HepG2 (cell line): ENCODE data around the gene TACO1. TPM values are rescaled to one million over a fixed set of nuclear protein-coding genes. Genes with fewer than 3 reads are reported as not detected.
A peak's percentile ranks its signal among the peaks of the same experiment; 100 is the strongest.

Experiments used
- EP300 ChIP-seq, 3 experiments: sonication (generic) in 1 of 3; formaldehyde crosslinking in 1 of 3; IDR thresholded peaks; 2 replicates each; pipeline versions ENCODE4 v1.5.1 to v1.6.1; 2011 to 2020; ENCODE audit warnings: low read depth in 2 of 3, low read length in 2 of 3, borderline replicate concordance in 1 of 3, improper control_type of control experiment in 1 of 3, mild to moderate bottlenecking in 1 of 3, missing genetic modification reagents in 1 of 3, moderate library complexity in 1 of 3
- FOXO1 ChIP-seq: sonication (generic); formaldehyde crosslinking; IDR thresholded peaks from 2 replicates; pipeline ENCODE4 v1.4.0; 2020; ENCODE audit warnings: missing genetic modification reagents
- KLF16 ChIP-seq, 2 experiments: sonication (generic) in 1 of 2; formaldehyde crosslinking in 1 of 2; IDR thresholded peaks; 2 replicates each; pipeline versions ENCODE4 v1.6.1 to v1.8.0; 2016 to 2023; ENCODE audit warnings: missing genetic modification reagents in 2 of 2, missing compliant biosample characterization in 1 of 2
- ZNF768 ChIP-seq: sonication (generic); formaldehyde crosslinking; IDR thresholded peaks from 2 replicates; pipeline ENCODE4 v1.4.0; 2020; ENCODE audit warnings: missing genetic modification reagents
- polyA plus RNA-seq, 8 experiments: library from polyadenylated mRNA; depleted of rRNA in 3 of 8; stranded (reverse) in 7 of 8; unstranded in 1 of 8; fragments of >200 nt; fragmentation: Illumina TruSeq in 4 of 8; extraction: Trizol in 4 of 8; gene quantifications; 2 replicates each; pipeline versions ENCODE4 v1.2.1 to v1.2.3, GENCODE V29; 2011 to 2016; ENCODE audit warnings: low read depth in 4 of 8, missing spikeins in 1 of 8, mixed read lengths in 1 of 8; ENCODE audit not compliant: insufficient read depth in 1 of 8
- total RNA-seq, 5 experiments: library from RNA; depleted of rRNA; stranded (reverse); fragments of >200 nt; fragmentation: Illumina TruSeq; extraction: Trizol; gene quantifications; 2 replicates each; pipeline ENCODE4 v1.2.3, GENCODE V29; 2016; ENCODE audit warnings: low read depth in 1 of 5
- TF ChIP-seq, protein P1 (sequence below): sonication (generic); formaldehyde crosslinking; conservative IDR thresholded peaks from 2 replicates; pipeline ENCODE4 v1.8.0; 2022; ENCODE audit warnings: missing genetic modification reagents
- TF ChIP-seq, protein P2 (sequence below): sonication (generic); formaldehyde crosslinking; IDR thresholded peaks from 2 replicates; pipeline ENCODE4 v1.5.1; 2020; ENCODE audit warnings: missing genetic modification reagents, mild to moderate bottlenecking, borderline replicate concordance
- TF ChIP-seq, protein P3 (sequence below): sonication (generic); formaldehyde crosslinking; IDR thresholded peaks from 2 replicates; pipeline ENCODE4 v1.4.0; 2020; ENCODE audit warnings: missing genetic modification reagents
- TF ChIP-seq, protein P4 (sequence below): IDR thresholded peaks from 2 replicates; pipeline ENCODE4 v1.6.1; 2016; ENCODE audit warnings: low read depth, missing genetic modification reagents, missing compliant biosample characterization

Gene TACO1
- total and polyA plus RNA-seq, 2 of the 13 experiments (the other 11 are each of a cell fraction or from before 2014, with no cell fraction given) = 34.7 to 53.6 TPM

DNA sequence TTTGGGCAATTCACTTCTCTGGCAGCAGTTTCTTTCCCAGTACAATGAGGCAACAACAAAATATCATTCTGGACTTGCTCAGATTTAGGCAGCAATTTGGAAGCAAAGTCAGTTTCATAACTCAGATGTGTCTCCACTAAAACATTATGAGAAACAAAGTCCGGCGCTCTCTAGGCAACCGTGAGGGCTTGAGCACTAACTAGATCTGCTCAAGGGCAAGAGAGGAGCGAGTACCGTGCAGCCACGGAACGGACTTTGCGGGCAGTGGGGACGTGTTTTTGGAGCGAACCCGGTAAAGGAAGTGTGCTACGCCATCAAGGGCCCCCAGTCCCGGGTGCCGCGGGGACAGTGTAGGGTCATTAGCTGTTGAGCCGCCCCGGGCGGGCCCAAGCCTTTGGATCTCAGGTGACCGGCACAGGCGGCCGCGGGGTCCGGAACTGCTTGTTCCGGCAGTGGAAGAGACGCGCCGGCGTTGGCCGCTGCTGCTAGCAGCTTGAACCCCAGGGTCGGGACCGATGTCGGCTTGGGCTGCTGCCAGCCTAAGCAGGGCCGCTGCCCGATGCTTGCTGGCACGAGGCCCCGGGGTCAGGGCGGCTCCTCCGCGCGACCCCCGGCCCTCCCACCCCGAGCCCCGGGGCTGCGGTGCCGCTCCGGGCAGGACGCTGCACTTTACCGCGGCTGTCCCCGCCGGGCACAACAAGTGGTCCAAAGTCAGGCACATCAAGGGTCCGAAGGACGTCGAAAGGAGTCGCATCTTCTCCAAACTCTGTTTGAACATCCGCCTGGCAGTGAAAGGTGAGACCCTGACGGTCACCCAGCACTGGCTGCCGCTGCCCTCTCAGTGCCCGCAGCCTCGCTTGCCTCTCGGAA lies at the start of gene TACO1 (continued):
- TF ChIP-seq, protein P1, sequence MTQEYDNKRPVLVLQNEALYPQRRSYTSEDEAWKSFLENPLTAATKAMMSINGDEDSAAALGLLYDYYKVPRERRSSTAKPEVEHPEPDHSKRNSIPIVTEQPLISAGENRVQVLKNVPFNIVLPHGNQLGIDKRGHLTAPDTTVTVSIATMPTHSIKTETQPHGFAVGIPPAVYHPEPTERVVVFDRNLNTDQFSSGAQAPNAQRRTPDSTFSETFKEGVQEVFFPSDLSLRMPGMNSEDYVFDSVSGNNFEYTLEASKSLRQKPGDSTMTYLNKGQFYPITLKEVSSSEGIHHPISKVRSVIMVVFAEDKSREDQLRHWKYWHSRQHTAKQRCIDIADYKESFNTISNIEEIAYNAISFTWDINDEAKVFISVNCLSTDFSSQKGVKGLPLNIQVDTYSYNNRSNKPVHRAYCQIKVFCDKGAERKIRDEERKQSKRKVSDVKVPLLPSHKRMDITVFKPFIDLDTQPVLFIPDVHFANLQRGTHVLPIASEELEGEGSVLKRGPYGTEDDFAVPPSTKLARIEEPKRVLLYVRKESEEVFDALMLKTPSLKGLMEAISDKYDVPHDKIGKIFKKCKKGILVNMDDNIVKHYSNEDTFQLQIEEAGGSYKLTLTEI (CRISPR knock-in tag) = no peak
- TF ChIP-seq KLF16 (CRISPR knock-in tag; IDR thresholded peaks at IDR 0.05) (peak in 1 of 2 experiments; percentile 99; a peak in 2 of 4 replicates), ZNF768 (peak; percentile 89), EP300 (IDR thresholded peaks at IDR 0.05; ENCODE audit: low read depth in 2 of 2, low read length in 2 of 2) (peak; percentile 74 to 81), EP300 (CRISPR knock-in tag; IDR thresholded peaks at IDR 0.05; ENCODE audit: borderline replicate concordance) (peak; percentile 60; the same call in 1 of the 2 replicates), FOXO1 (CRISPR knock-in tag) (peak; percentile 94)
- TF ChIP-seq, protein P2, sequence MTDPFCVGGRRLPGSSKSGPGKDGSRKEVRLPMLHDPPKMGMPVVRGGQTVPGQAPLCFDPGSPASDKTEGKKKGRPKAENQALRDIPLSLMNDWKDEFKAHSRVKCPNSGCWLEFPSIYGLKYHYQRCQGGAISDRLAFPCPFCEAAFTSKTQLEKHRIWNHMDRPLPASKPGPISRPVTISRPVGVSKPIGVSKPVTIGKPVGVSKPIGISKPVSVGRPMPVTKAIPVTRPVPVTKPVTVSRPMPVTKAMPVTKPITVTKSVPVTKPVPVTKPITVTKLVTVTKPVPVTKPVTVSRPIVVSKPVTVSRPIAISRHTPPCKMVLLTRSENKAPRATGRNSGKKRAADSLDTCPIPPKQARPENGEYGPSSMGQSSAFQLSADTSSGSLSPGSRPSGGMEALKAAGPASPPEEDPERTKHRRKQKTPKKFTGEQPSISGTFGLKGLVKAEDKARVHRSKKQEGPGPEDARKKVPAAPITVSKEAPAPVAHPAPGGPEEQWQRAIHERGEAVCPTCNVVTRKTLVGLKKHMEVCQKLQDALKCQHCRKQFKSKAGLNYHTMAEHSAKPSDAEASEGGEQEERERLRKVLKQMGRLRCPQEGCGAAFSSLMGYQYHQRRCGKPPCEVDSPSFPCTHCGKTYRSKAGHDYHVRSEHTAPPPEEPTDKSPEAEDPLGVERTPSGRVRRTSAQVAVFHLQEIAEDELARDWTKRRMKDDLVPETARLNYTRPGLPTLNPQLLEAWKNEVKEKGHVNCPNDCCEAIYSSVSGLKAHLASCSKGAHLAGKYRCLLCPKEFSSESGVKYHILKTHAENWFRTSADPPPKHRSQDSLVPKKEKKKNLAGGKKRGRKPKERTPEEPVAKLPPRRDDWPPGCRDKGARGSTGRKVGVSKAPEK (CRISPR knock-in tag) = peak; percentile 89; the same call in 1 of the 2 replicates
- TF ChIP-seq, protein P3, sequence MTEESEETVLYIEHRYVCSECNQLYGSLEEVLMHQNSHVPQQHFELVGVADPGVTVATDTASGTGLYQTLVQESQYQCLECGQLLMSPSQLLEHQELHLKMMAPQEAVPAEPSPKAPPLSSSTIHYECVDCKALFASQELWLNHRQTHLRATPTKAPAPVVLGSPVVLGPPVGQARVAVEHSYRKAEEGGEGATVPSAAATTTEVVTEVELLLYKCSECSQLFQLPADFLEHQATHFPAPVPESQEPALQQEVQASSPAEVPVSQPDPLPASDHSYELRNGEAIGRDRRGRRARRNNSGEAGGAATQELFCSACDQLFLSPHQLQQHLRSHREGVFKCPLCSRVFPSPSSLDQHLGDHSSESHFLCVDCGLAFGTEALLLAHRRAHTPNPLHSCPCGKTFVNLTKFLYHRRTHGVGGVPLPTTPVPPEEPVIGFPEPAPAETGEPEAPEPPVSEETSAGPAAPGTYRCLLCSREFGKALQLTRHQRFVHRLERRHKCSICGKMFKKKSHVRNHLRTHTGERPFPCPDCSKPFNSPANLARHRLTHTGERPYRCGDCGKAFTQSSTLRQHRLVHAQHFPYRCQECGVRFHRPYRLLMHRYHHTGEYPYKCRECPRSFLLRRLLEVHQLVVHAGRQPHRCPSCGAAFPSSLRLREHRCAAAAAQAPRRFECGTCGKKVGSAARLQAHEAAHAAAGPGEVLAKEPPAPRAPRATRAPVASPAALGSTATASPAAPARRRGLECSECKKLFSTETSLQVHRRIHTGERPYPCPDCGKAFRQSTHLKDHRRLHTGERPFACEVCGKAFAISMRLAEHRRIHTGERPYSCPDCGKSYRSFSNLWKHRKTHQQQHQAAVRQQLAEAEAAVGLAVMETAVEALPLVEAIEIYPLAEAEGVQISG (CRISPR knock-in tag) = peak; percentile 97
- TF ChIP-seq, protein P4, sequence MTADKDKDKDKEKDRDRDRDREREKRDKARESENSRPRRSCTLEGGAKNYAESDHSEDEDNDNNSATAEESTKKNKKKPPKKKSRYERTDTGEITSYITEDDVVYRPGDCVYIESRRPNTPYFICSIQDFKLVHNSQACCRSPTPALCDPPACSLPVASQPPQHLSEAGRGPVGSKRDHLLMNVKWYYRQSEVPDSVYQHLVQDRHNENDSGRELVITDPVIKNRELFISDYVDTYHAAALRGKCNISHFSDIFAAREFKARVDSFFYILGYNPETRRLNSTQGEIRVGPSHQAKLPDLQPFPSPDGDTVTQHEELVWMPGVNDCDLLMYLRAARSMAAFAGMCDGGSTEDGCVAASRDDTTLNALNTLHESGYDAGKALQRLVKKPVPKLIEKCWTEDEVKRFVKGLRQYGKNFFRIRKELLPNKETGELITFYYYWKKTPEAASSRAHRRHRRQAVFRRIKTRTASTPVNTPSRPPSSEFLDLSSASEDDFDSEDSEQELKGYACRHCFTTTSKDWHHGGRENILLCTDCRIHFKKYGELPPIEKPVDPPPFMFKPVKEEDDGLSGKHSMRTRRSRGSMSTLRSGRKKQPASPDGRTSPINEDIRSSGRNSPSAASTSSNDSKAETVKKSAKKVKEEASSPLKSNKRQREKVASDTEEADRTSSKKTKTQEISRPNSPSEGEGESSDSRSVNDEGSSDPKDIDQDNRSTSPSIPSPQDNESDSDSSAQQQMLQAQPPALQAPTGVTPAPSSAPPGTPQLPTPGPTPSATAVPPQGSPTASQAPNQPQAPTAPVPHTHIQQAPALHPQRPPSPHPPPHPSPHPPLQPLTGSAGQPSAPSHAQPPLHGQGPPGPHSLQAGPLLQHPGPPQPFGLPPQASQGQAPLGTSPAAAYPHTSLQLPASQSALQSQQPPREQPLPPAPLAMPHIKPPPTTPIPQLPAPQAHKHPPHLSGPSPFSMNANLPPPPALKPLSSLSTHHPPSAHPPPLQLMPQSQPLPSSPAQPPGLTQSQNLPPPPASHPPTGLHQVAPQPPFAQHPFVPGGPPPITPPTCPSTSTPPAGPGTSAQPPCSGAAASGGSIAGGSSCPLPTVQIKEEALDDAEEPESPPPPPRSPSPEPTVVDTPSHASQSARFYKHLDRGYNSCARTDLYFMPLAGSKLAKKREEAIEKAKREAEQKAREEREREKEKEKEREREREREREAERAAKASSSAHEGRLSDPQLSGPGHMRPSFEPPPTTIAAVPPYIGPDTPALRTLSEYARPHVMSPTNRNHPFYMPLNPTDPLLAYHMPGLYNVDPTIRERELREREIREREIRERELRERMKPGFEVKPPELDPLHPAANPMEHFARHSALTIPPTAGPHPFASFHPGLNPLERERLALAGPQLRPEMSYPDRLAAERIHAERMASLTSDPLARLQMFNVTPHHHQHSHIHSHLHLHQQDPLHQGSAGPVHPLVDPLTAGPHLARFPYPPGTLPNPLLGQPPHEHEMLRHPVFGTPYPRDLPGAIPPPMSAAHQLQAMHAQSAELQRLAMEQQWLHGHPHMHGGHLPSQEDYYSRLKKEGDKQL = peak; percentile 58; the same call in 1 of the 2 replicates
